IMR-90 (cell line): Measurements from ENCODE around the gene TNIP2. TPM values are rescaled to one million over a fixed set of nuclear protein-coding genes. Genes with fewer than 3 reads are reported as not detected.
A peak's percentile ranks its signal among the peaks of the same experiment; 100 is the strongest.

ENCODE experiments used
- ATAC-seq: fragments of 200-7000 bp; cut with Tn5 transposase; 2 replicates; pipeline ENCODE4 v1.9.1; 2020; ENCODE audit warnings: low read depth, mild to moderate bottlenecking, moderate library complexity
- BruUV-seq: library from RNA; stranded (reverse); fragments of 400-500 nt; replicated peaks from 2 replicates; lab custom pipeline; 2021; lab: Mats Ljungman, UMichigan
- CTCF ChIA-PET: fragments of 300-600 bp; formaldehyde crosslinking; extraction: SDS; loops from one replicate; lab custom pipeline; 2021; ENCODE audit warnings: antibody characterized with exemption; lab: Yijun Ruan, JAX
- POLR2A ChIA-PET: fragments of 300-600 bp; sonication (Branson Sonifier 250); formaldehyde crosslinking; loops from one replicate; lab custom pipeline; 2022; ENCODE audit warnings: antibody characterized with exemption; ENCODE audit not compliant: unreplicated experiment; lab: Charles Lee
- DNase-seq: peaks from one replicate; pipeline ENCODE4 v3.0.0; 2013
- H2AFZ ChIP-seq: replicated peaks from 2 replicates; pipeline ENCODE3; 2013; ENCODE audit warnings: low read length, mild to moderate bottlenecking; ENCODE audit not compliant: poor library complexity
- H2AK5ac ChIP-seq: 2 replicates; pipeline ENCODE4 v1.6.1; 2013; ENCODE audit warnings: low read depth, low read length, inconsistent platforms
- H2AK9ac ChIP-seq: replicated peaks from 2 replicates; pipeline ENCODE3; 2013; ENCODE audit warnings: mild to moderate bottlenecking, low read depth, low read length, moderate library complexity; ENCODE audit not compliant: poor library complexity
- H2BK120ac ChIP-seq: 2 replicates; pipeline ENCODE4 v1.6.1; 2013; ENCODE audit warnings: low read depth, low read length, inconsistent platforms
- H2BK15ac ChIP-seq: 3 replicates; pipeline ENCODE4 v1.6.1; 2013; ENCODE audit warnings: low read depth, low read length, inconsistent platforms
- H2BK20ac ChIP-seq: 2 replicates; pipeline ENCODE4 v1.6.1; 2013; ENCODE audit warnings: low read depth, mild to moderate bottlenecking, inconsistent platforms, low read length, moderate library complexity
- H2BK5ac ChIP-seq: 2 replicates; pipeline ENCODE4 v1.6.1; 2013; ENCODE audit warnings: mild to moderate bottlenecking, low read depth, low read length, inconsistent platforms; ENCODE audit not compliant: poor library complexity, severe bottlenecking
- H3K14ac ChIP-seq: replicated peaks from 2 replicates; pipeline ENCODE4 v1.6.1; 2013; ENCODE audit warnings: low read depth, low read length, inconsistent platforms
- H3K18ac ChIP-seq: 2 replicates; pipeline ENCODE4 v1.6.1; 2013; ENCODE audit warnings: low read depth, low read length, control low read depth
- H3K23ac ChIP-seq: 2 replicates; pipeline ENCODE4 v1.6.1; 2013; ENCODE audit warnings: low read depth, low read length, inconsistent platforms
- H3K27ac ChIP-seq: 2 replicates; pipeline ENCODE4 v1.5.1; 2013; ENCODE audit warnings: mild to moderate bottlenecking, control low read depth, low read length; ENCODE audit not compliant: insufficient read depth
- H3K27me3 ChIP-seq: 2 replicates; pipeline ENCODE4 v1.6.1; 2013; ENCODE audit warnings: low read length; ENCODE audit not compliant: control insufficient read depth, insufficient read depth
- H3K36me3 ChIP-seq: 2 replicates; pipeline ENCODE4 v1.6.1; 2013; ENCODE audit warnings: low read length, mixed read lengths; ENCODE audit not compliant: control insufficient read depth, insufficient read depth
- H3K4ac ChIP-seq: 2 replicates; pipeline ENCODE4 v1.6.1; 2013; ENCODE audit warnings: low read depth, low read length, inconsistent platforms
- H3K4me1 ChIP-seq: 2 replicates; pipeline ENCODE4 v1.6.1; 2013; ENCODE audit warnings: low read length, mixed read lengths; ENCODE audit not compliant: control insufficient read depth, insufficient read depth
- H3K4me2 ChIP-seq: 2 replicates; pipeline ENCODE4 v1.6.1; 2013; ENCODE audit warnings: low read depth, mild to moderate bottlenecking, control low read depth, low read length, moderate library complexity
- H3K4me3 ChIP-seq: 2 replicates; pipeline ENCODE4 v1.5.1; 2013; ENCODE audit warnings: low read depth, mild to moderate bottlenecking, control low read depth, low read length, moderate library complexity; ENCODE audit not compliant: insufficient read depth
- H3K56ac ChIP-seq: 2 replicates; pipeline ENCODE4 v1.6.1; 2013; ENCODE audit warnings: low read length, inconsistent platforms; ENCODE audit not compliant: insufficient read depth; ENCODE audit errors: extremely low read depth
- H3K79me1 ChIP-seq, 2 experiments: 2 replicates each; pipeline ENCODE4 v1.6.1; 2013; ENCODE audit warnings: low read length in 2 of 2, inconsistent platforms in 1 of 2, low read depth in 1 of 2
- H3K9ac ChIP-seq: 2 replicates; pipeline ENCODE4 v1.6.1; 2013; ENCODE audit warnings: low read depth, low read length, control low read depth
- H3K9me1 ChIP-seq: 2 replicates; pipeline ENCODE4 v1.6.1; 2013; ENCODE audit warnings: low read length, inconsistent platforms; ENCODE audit not compliant: insufficient read depth
- H3K9me3 ChIP-seq: 2 replicates; pipeline ENCODE4 v1.6.1; 2013; ENCODE audit warnings: low read length; ENCODE audit not compliant: control insufficient read depth, insufficient read depth
- H4K20me1 ChIP-seq: 2 replicates; pipeline ENCODE4 v1.6.1; 2013; ENCODE audit warnings: low read length, inconsistent platforms; ENCODE audit not compliant: insufficient read depth
- H4K5ac ChIP-seq: 2 replicates; pipeline ENCODE4 v1.6.1; 2013; ENCODE audit warnings: mild to moderate bottlenecking, low read depth, low read length, control low read depth
- H4K8ac ChIP-seq, 2 experiments: 2 replicates each; pipeline ENCODE4 v1.6.1; 2013; ENCODE audit warnings: low read depth in 2 of 2, low read length in 2 of 2, control low read depth in 1 of 2, inconsistent platforms in 1 of 2
- H4K91ac ChIP-seq: 2 replicates; pipeline ENCODE4 v1.6.1; 2013; ENCODE audit warnings: low read depth, low read length, inconsistent platforms; ENCODE audit not compliant: insufficient read depth
- CTCF ChIP-seq: conservative IDR thresholded peaks from 2 replicates; pipeline ENCODE4 v1.5.1; 2012; ENCODE audit warnings: mild to moderate bottlenecking, low read depth, low read length, improper control_type of control experiment
- WGBS, 2 experiments: methylation state at CpG; one replicate each; pipeline versions ENCODE4 v1.1.5 to v1.1.7; 2013; ENCODE audit warnings: missing lambda C conversion rate in 2 of 2; ENCODE audit not compliant: insufficient read length in 1 of 2; ENCODE audit errors: extremely low coverage in 2 of 2; 5-methylcytosine and 5-hydroxymethylcytosine counted together
- dilution Hi-C: fragments of 300-500 bp; cut with HindIII; formaldehyde crosslinking; loops from one replicate; pipeline ENCODE4 v1.14.3; 2018; ENCODE audit warnings: low sequenced_read_pairs; ENCODE audit not compliant: unreplicated experiment
- in situ Hi-C: fragments of 300-500 bp; cut with MboI; formaldehyde crosslinking; loops from 3 replicates; pipeline ENCODE4 v1.14.3; 2019; ENCODE audit warnings: low sequenced_read_pairs, inconsistent platforms, mixed read lengths
- intact Hi-C: fragments of 100-400 bp; cut with micrococcal nuclease; formaldehyde crosslinking; loops from 2 replicates; pipeline ENCODE4 v1.10.0; 2022
- polyA plus RNA-seq, 3 experiments: library from polyadenylated mRNA; depleted of rRNA; stranded (reverse); fragments of >200 nt; gene quantifications; 2 replicates each; pipeline ENCODE4 v1.2.3, GENCODE V29; 2012; ENCODE audit warnings: low replicate concordance in 1 of 3
- total RNA-seq: library from RNA; depleted of rRNA; stranded (reverse); fragments of >200 nt; gene quantifications from 2 replicates; pipeline ENCODE4 v1.2.3, GENCODE V29; 2012

Gene TNIP2
- total and polyA plus RNA-seq, 2 of the 4 experiments (the other 2 are of a cell fraction): 33.3 to 38.5 TPM

DNA sequence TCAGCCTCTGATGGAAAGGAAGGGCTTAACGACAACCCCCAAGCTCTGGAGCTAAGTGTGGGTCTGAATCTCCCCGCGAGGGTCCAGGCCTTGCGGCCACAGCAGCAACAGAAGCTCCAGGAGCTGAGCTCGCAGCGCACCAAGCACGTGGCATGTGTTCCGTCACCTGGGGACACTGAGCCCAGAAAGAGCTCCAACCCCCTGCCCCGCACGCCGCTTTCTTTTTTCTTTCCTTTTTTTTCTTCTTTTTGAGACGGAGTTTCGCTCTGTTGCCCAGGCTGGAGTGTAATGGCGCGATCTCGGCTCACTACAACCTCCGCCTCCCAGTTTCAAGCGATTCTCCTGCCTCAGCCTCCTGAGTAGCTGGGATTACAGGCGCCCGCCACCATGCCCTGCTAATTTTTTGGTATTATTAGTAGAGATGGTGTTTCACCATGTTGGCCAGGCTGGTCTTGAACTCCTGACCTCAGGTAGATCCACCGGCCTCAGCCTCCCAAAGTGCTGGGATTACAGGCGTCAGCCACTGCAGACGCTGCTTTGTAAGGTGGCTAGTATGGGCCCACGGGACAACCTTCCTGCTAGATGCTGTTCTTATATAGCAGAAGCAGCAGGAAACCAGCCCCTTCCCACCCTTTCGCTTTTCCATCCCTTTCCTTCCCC, 685 bp upstream of the TNIP2 start:
- H3K9me1 ChIP-seq: peaks cover 21% of the 10 kb centered on the region
- no peak for DNase-seq
- peaks cover 2% of the 10 kb centered on the region; the same call in 1 of the 2 replicates for H3K36me3 ChIP-seq
- H2AK9ac ChIP-seq: peak overlapping the region; percentile 68
- H3K27me3 ChIP-seq: no peaks in the 10 kb centered on the region
- intact Hi-C loops: no loop called here
- H3K9ac ChIP-seq: peak overlapping the region; percentile 50; the same call in 1 of the 2 replicates
- H4K20me1 ChIP-seq: peaks cover 14% of the 10 kb centered on the region
- no peak overlapping the region for H2BK20ac ChIP-seq
- H3K9me3 ChIP-seq: no peaks in the 10 kb centered on the region
- H4K91ac ChIP-seq: 0 out of 2 replicates have a peak overlapping the region, but pooled peaks have one; percentile 29
- H4K8ac ChIP-seq: peak overlapping the region; percentile 26 to 93; a peak in 3 of 4 replicates
- H2BK15ac ChIP-seq: no peak overlapping the region
- in situ Hi-C loops: loop anchor here (25.0 kb wide), 1 partner anchor 280 kb away; no protein-coding TSS in a partner anchor
- H3K14ac ChIP-seq: peak overlapping the region; percentile 61
- peak overlapping the region; percentile 90 for H2AFZ ChIP-seq
- dilution Hi-C loops: no loop called here
- no TSS peak for BruUV-seq
- peak overlapping the region; percentile 50 for H4K5ac ChIP-seq
- H2BK5ac ChIP-seq: no peak overlapping the region
- peak overlapping the region; percentile 47; the same call in 1 of the 2 replicates for H2BK120ac ChIP-seq
- H3K18ac ChIP-seq: peak overlapping the region; percentile 3; the same call in 1 of the 2 replicates
- H3K4me2 ChIP-seq: peak overlapping the region; percentile 61
- ChIA-PET CTCF (no interaction called here), POLR2A (no interaction called here)
- peak overlapping the region; percentile 32 for H3K4me3 ChIP-seq
- no peak overlapping the region; the same call in 1 of the 2 replicates for H3K56ac ChIP-seq
- H2AK5ac ChIP-seq: peak overlapping the region; percentile 36
- peak overlapping the region; percentile 71 for H3K4ac ChIP-seq
- H3K4me1 ChIP-seq: peaks cover 8% of the 10 kb centered on the region
- peak overlapping the region; percentile 49 for H3K27ac ChIP-seq
- ATAC-seq: no peak
- H3K23ac ChIP-seq: no peak overlapping the region
- TF ChIP-seq CTCF: no peak
- WGBS, 2 experiments: 47% methylated on average over 9 of the region's 25 CpGs; no CpG with 5 or more reads in 1 of the 2 experiments
- peaks cover 25 to 38% of the 10 kb centered on the region in 2 experiments for H3K79me1 ChIP-seq
